ENCODE results near the gene PGBD4. TPM values are rescaled to one million over a fixed set of nuclear protein-coding genes. Genes with fewer than 3 reads are reported as not detected.
A peak's percentile ranks its signal among the peaks of the same experiment; 100 is the strongest.
"Not testable (repeated sequence)": the region's sequence is repeated elsewhere in the genome, so short reads cannot be mapped to it uniquely, and the experiment has no call there.

Gene PGBD4
- total RNA-seq, 1 experiment from 2014 or later = 2.6 TPM

GRCh38 chr15:34119291-34119690, 17.4 kb downstream of the PGBD4 start:
- no peak for TF ChIP-seq CTCF (conservative IDR thresholded peaks at IDR 0.05; ENCODE audit: low read depth, low read length)
- TF ChIP-seq EZH2 (IDR thresholded peaks at IDR 0.05; ENCODE audit: borderline replicate concordance, low read depth, low read length, poor library complexity, severe bottlenecking) = no peak
- Histone ChIP-seq H3K4me1 (ENCODE audit: insufficient read depth, low read length, poor library complexity, severe bottlenecking) (peaks cover 5% of the 10 kb centered on the region), H3K27me3 (replicated peaks; ENCODE audit: insufficient read depth, low read depth, low read length, poor library complexity) (no peaks in the 10 kb centered on the region), H3K27ac (ENCODE audit: low read depth, low read length, poor library complexity, severe bottlenecking) (no peak overlapping the region), H3K9me3 (ENCODE audit: low read depth, low read length, poor library complexity, severe bottlenecking) (no peaks in the 10 kb centered on the region), H3K4me3 (ENCODE audit: low read depth, low read length, poor library complexity, severe bottlenecking) (no peak overlapping the region), H3K36me3 (ENCODE audit: insufficient read depth, low read length, poor library complexity, severe bottlenecking) (no peaks in the 10 kb centered on the region)
- intact Hi-C loops (cut with micrococcal nuclease; ENCODE audit: unreplicated experiment) = no loop called here
- no peak for DNase-seq (ENCODE audit: low spot score)
- CTCF ChIA-PET = no interaction called here
- POLR2A ChIA-PET (ENCODE audit: low non-redundant PET) = no interaction called here
- no TSS peak for BruUV-seq (replicated peaks)

- CTCF ChIA-PET; BruUV-seq (replicated peaks); H3K9me3 ChIP-seq (ENCODE audit: low read depth, low read length, poor library complexity, severe bottlenecking); intact Hi-C loops (cut with micrococcal nuclease; ENCODE audit: unreplicated experiment); H3K4me1 ChIP-seq (ENCODE audit: insufficient read depth, low read length, poor library complexity, severe bottlenecking); H3K36me3 ChIP-seq (ENCODE audit: insufficient read depth, low read length, poor library complexity, severe bottlenecking); H3K27me3 ChIP-seq (replicated peaks; ENCODE audit: insufficient read depth, low read depth, low read length, poor library complexity); POLR2A ChIA-PET (ENCODE audit: low non-redundant PET); H3K4me3 ChIP-seq (ENCODE audit: low read depth, low read length, poor library complexity, severe bottlenecking); H3K27ac ChIP-seq (ENCODE audit: low read depth, low read length, poor library complexity, severe bottlenecking); DNase-seq (ENCODE audit: low spot score): not testable (repeated sequence)
Measured at GRCh38 chr15:34120420-34120819, 18.5 kb downstream of the PGBD4 start.

GRCh38 chr15:34121786-34122185, 19.9 kb downstream of the PGBD4 start:
- DNase-seq (ENCODE audit: low spot score); H3K27ac ChIP-seq (ENCODE audit: low read depth, low read length, poor library complexity, severe bottlenecking); BruUV-seq (replicated peaks); H3K27me3 ChIP-seq (replicated peaks; ENCODE audit: insufficient read depth, low read depth, low read length, poor library complexity); CTCF ChIA-PET; H3K4me1 ChIP-seq (ENCODE audit: insufficient read depth, low read length, poor library complexity, severe bottlenecking); H3K9me3 ChIP-seq (ENCODE audit: low read depth, low read length, poor library complexity, severe bottlenecking); H3K4me3 ChIP-seq (ENCODE audit: low read depth, low read length, poor library complexity, severe bottlenecking); intact Hi-C loops (cut with micrococcal nuclease; ENCODE audit: unreplicated experiment); H3K36me3 ChIP-seq (ENCODE audit: insufficient read depth, low read length, poor library complexity, severe bottlenecking); POLR2A ChIA-PET (ENCODE audit: low non-redundant PET): not testable (repeated sequence)

- CTCF ChIA-PET = interaction anchor here (1.1 kb wide), 1 partner anchor 13 kb away, joined by 3 read pairs; no protein-coding TSS in a partner anchor
- POLR2A ChIA-PET (ENCODE audit: low non-redundant PET) = no interaction called here
- peak; percentile 69 for DNase-seq (ENCODE audit: low spot score)
- no peak overlapping the region for H3K27ac ChIP-seq (ENCODE audit: low read depth, low read length, poor library complexity, severe bottlenecking)
- TF ChIP-seq CTCF (conservative IDR thresholded peaks at IDR 0.05; ENCODE audit: low read depth, low read length) = no peak
- no peak for TF ChIP-seq EZH2 (IDR thresholded peaks at IDR 0.05; ENCODE audit: borderline replicate concordance, low read depth, low read length, poor library complexity, severe bottlenecking)
- H3K4me1 ChIP-seq (ENCODE audit: insufficient read depth, low read length, poor library complexity, severe bottlenecking) = peaks cover 5% of the 10 kb centered on the region
- no peaks in the 10 kb centered on the region for H3K36me3 ChIP-seq (ENCODE audit: insufficient read depth, low read length, poor library complexity, severe bottlenecking)
- intact Hi-C loops (cut with micrococcal nuclease; ENCODE audit: unreplicated experiment) = no loop called here
- H3K4me3 ChIP-seq (ENCODE audit: low read depth, low read length, poor library complexity, severe bottlenecking) = no peak overlapping the region
- BruUV-seq (replicated peaks) = no TSS peak
- no peaks in the 10 kb centered on the region for H3K27me3 ChIP-seq (replicated peaks; ENCODE audit: insufficient read depth, low read depth, low read length, poor library complexity)
- H3K9me3 ChIP-seq (ENCODE audit: low read depth, low read length, poor library complexity, severe bottlenecking) = no peaks in the 10 kb centered on the region
Measured at GRCh38 chr15:34122771-34123183, 20.9 kb downstream of the PGBD4 start.
